ENCODE data around the gene CDC25B.

CDC25B gene

GRCh38 chr20:3801299-3801698, 5.2 kb downstream of the CDC25B start:
- ATAC-seq, result no peak
- no peak for TF ChIP-seq RARB (CRISPR knock-in tag; IDR thresholded peaks at IDR 0.05)
- no peak for TF ChIP-seq GLIS3 (CRISPR knock-in tag; IDR thresholded peaks at IDR 0.05)
- no peak for TF ChIP-seq ISL1 (CRISPR knock-in tag; IDR thresholded peaks at IDR 0.05)
- no peak for TF ChIP-seq POU6F1 (CRISPR knock-in tag; IDR thresholded peaks at IDR 0.05; ENCODE audit: borderline replicate concordance, low read depth)
- TF ChIP-seq ZNF565 (CRISPR knock-in tag; conservative IDR thresholded peaks at IDR 0.05; ENCODE audit: low read depth), result no peak
- TF ChIP-seq TCF4 (CRISPR knock-in tag; IDR thresholded peaks at IDR 0.05; ENCODE audit: borderline replicate concordance), result no peak
- TF ChIP-seq TOX (CRISPR knock-in tag; IDR thresholded peaks at IDR 0.05; ENCODE audit: borderline replicate concordance), result no peak
- TF ChIP-seq ZFP30 (CRISPR knock-in tag; IDR thresholded peaks at IDR 0.05), result no peak
- TF ChIP-seq, protein P1, sequence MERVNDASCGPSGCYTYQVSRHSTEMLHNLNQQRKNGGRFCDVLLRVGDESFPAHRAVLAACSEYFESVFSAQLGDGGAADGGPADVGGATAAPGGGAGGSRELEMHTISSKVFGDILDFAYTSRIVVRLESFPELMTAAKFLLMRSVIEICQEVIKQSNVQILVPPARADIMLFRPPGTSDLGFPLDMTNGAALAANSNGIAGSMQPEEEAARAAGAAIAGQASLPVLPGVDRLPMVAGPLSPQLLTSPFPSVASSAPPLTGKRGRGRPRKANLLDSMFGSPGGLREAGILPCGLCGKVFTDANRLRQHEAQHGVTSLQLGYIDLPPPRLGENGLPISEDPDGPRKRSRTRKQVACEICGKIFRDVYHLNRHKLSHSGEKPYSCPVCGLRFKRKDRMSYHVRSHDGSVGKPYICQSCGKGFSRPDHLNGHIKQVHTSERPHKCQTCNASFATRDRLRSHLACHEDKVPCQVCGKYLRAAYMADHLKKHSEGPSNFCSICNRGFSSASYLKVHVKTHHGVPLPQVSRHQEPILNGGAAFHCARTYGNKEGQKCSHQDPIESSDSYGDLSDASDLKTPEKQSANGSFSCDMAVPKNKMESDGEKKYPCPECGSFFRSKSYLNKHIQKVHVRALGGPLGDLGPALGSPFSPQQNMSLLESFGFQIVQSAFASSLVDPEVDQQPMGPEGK (CRISPR knock-in tag; IDR thresholded peaks at IDR 0.05; ENCODE audit: borderline replicate concordance), result no peak
- no peak for TF ChIP-seq ZC3H10 (CRISPR knock-in tag; IDR thresholded peaks at IDR 0.05)
- TF ChIP-seq TSHZ2 (CRISPR knock-in tag; IDR thresholded peaks at IDR 0.05), result no peak
- no peak for TF ChIP-seq ZNF8 (CRISPR knock-in tag; IDR thresholded peaks at IDR 0.05)
- no peak for TF ChIP-seq SNAI2 (CRISPR knock-in tag; IDR thresholded peaks at IDR 0.05)
- no peak for TF ChIP-seq CSRNP3 (CRISPR knock-in tag; IDR thresholded peaks at IDR 0.05)
- no peak for TF ChIP-seq PPARA (CRISPR knock-in tag; IDR thresholded peaks at IDR 0.05; ENCODE audit: borderline replicate concordance)
- TF ChIP-seq OSR1 (CRISPR knock-in tag; IDR thresholded peaks at IDR 0.05), result no peak
- no peak for TF ChIP-seq BACH2 (CRISPR knock-in tag; IDR thresholded peaks at IDR 0.05; ENCODE audit: borderline replicate concordance)
- TF ChIP-seq CREB5 (CRISPR knock-in tag; IDR thresholded peaks at IDR 0.05; ENCODE audit: low read depth), result no peak
- no peak for TF ChIP-seq ZFP3 (CRISPR knock-in tag; IDR thresholded peaks at IDR 0.05)
- TF ChIP-seq ESRRG (CRISPR knock-in tag; IDR thresholded peaks at IDR 0.05), result no peak

DNA sequence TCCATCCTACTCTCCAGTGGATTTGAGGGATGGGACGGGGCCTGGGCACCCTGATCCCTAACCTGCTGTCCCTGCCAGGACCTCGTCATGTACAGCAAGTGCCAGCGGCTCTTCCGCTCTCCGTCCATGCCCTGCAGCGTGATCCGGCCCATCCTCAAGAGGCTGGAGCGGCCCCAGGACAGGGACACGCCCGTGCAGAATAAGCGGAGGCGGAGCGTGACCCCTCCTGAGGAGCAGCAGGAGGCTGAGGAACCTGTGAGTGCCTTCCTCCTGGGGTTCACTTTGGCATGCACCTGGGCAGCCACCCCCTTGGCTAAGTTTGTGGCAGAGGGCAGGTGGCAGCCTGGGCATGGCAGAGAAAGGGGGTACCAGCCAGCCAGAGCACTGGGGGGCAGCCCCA, 5.7 kb downstream of the CDC25B start:
- TF ChIP-seq PPARA (CRISPR knock-in tag; IDR thresholded peaks at IDR 0.05; ENCODE audit: borderline replicate concordance), result no peak
- TF ChIP-seq BACH2 (CRISPR knock-in tag; IDR thresholded peaks at IDR 0.05; ENCODE audit: borderline replicate concordance), result no peak
- TF ChIP-seq ZNF8 (CRISPR knock-in tag; IDR thresholded peaks at IDR 0.05), result no peak
- TF ChIP-seq CSDC2 (CRISPR knock-in tag; IDR thresholded peaks at IDR 0.05), result no peak
- TF ChIP-seq ARNTL (CRISPR knock-in tag; IDR thresholded peaks at IDR 0.05; ENCODE audit: borderline replicate concordance, low read depth), result no peak
- no peak for TF ChIP-seq ZFP30 (CRISPR knock-in tag; IDR thresholded peaks at IDR 0.05)
- TF ChIP-seq RARB (CRISPR knock-in tag; IDR thresholded peaks at IDR 0.05), result no peak
- TF ChIP-seq ZFP3 (CRISPR knock-in tag; IDR thresholded peaks at IDR 0.05), result no peak
- ATAC-seq, result no peak
